HEK293 (cell line): ENCODE data around the gene LYZL1.
"Not testable (repeated sequence)": the region's sequence is repeated elsewhere in the genome, so short reads cannot be mapped to it uniquely, and the experiment has no call there.

ENCODE experiments used
- CTCF ChIA-PET: fragments of 350-600 bp; formaldehyde crosslinking; extraction: SDS; loops from one replicate; lab custom pipeline; 2021; ENCODE audit warnings: antibody characterized with exemption; lab: Yijun Ruan, JAX
- POLR2A ChIA-PET: fragments of 300-600 bp; formaldehyde crosslinking; extraction: SDS; loops from one replicate; lab custom pipeline; 2020; ENCODE audit warnings: antibody characterized with exemption, inconsistent platforms; lab: Yijun Ruan, JAX
- H3K27ac ChIP-seq: fragments of 200-500 bp; sonication (Bioruptor generic); 2 replicates; pipeline ENCODE4 v1.5.1; 2014; ENCODE audit warnings: low read depth, low read length, control low read depth, inconsistent platforms; ENCODE audit errors: extremely low read depth
- H3K36me3 ChIP-seq, 2 experiments: fragments of 200-500 bp in 1 of 2; sonication (Bioruptor generic) in 1 of 2; 1 replicate in 1 of 2; 2 replicates in 1 of 2; pipeline ENCODE4 v1.5.1; 2014 to 2017; ENCODE audit warnings: inconsistent platforms in 2 of 2, low read length in 2 of 2; ENCODE audit not compliant: control insufficient read depth in 2 of 2, insufficient read depth in 1 of 2
- H3K4me1 ChIP-seq: fragments of 200-500 bp; sonication (Bioruptor generic); 2 replicates; pipeline ENCODE4 v1.5.1; 2014; ENCODE audit warnings: mild to moderate bottlenecking, low read length, inconsistent platforms; ENCODE audit not compliant: control insufficient read depth, insufficient read depth
- H3K4me3 ChIP-seq: 2 replicates; pipeline ENCODE4 v1.5.1; 2011; ENCODE audit warnings: low read depth, mild to moderate bottlenecking, control low read depth, low read length, moderate library complexity
- H3K9me3 ChIP-seq: fragments of 200-500 bp; sonication (Bioruptor generic); 2 replicates; pipeline ENCODE4 v1.5.1; 2014; ENCODE audit warnings: low read depth, low read length, inconsistent platforms; ENCODE audit not compliant: control insufficient read depth, insufficient read depth
- SCRT2 ChIP-seq: fragments of 450-650 bp; formaldehyde crosslinking; IDR thresholded peaks from 2 replicates; pipeline ENCODE4 v1.5.1; 2016; ENCODE audit warnings: missing biosample characterization, missing genetic modification characterization
- ZBTB48 ChIP-seq: fragments of 450-650 bp; formaldehyde crosslinking; IDR thresholded peaks from 2 replicates; pipeline ENCODE4 v1.5.1; 2016; ENCODE audit warnings: missing biosample characterization, missing genetic modification characterization
- ZIC2 ChIP-seq: fragments of 450-650 bp; formaldehyde crosslinking; IDR thresholded peaks from 2 replicates; pipeline ENCODE4 v1.5.1; 2016; ENCODE audit warnings: missing biosample characterization, missing genetic modification characterization
- ZNF121 ChIP-seq: fragments of 450-650 bp; formaldehyde crosslinking; IDR thresholded peaks from 2 replicates; pipeline ENCODE4 v1.5.1; 2016; ENCODE audit warnings: missing biosample characterization, missing genetic modification characterization
- ZNF146 ChIP-seq: fragments of 450-650 bp; formaldehyde crosslinking; IDR thresholded peaks from 2 replicates; pipeline ENCODE4 v1.5.1; 2016; ENCODE audit warnings: missing biosample characterization, missing genetic modification characterization
- ZNF624 ChIP-seq: fragments of 450-650 bp; formaldehyde crosslinking; IDR thresholded peaks from 2 replicates; pipeline ENCODE4 v1.5.1; 2017; ENCODE audit warnings: missing biosample characterization, missing genetic modification characterization
- ZNF654 ChIP-seq: fragments of 450-650 bp; formaldehyde crosslinking; IDR thresholded peaks from 2 replicates; pipeline ENCODE4 v1.5.1; 2016; ENCODE audit warnings: low read depth, missing biosample characterization, missing genetic modification characterization
- TF ChIP-seq, protein P1 (sequence below): fragments of 450-650 bp; formaldehyde crosslinking; conservative IDR thresholded peaks from 2 replicates; pipeline ENCODE4 v1.5.1; 2016; ENCODE audit warnings: low read depth, missing biosample characterization, missing genetic modification characterization
- TF ChIP-seq, protein P2 (sequence below): fragments of 450-650 bp; IDR thresholded peaks from 2 replicates; pipeline ENCODE4 v1.5.1; 2018; ENCODE audit warnings: missing biosample characterization, mild to moderate bottlenecking, missing genetic modification characterization
- TF ChIP-seq, protein P3 (sequence below): fragments of 450-650 bp; formaldehyde crosslinking; IDR thresholded peaks from 2 replicates; pipeline ENCODE4 v1.5.1; 2016; ENCODE audit warnings: missing biosample characterization, missing genetic modification characterization

Gene LYZL1

DNA sequence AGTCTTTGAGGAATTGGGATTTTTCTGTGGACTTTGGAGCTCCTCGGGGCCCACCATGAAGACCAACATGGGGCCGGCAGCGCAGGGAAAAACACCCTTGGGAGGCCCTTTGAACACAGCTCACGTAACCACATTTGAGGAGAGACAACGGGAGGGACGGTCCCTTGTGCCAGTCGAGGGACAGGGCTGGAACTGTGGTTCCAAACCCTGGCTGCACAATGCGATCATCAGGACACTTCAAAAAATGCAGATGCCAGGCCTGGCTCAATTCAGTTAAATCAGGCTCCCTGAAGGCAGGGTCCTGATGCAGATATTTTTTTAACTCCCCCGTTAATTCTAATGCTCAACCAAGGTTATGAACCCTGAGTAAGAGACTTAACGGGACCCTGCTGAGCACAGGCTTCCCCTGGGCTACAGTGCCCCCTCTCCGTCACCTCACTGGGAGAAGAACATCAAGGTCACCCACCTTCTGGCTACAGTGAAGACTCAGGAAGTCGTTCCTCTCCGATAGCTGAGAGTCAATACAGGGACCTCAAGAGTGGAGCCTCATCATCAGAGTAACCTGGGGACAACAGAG is 30.4 kb downstream of the LYZL1 start:
- peaks cover 9% of the 10 kb centered on the region for H3K4me1 ChIP-seq
- POLR2A ChIA-PET, result no interaction called here
- TF ChIP-seq, protein P1, sequence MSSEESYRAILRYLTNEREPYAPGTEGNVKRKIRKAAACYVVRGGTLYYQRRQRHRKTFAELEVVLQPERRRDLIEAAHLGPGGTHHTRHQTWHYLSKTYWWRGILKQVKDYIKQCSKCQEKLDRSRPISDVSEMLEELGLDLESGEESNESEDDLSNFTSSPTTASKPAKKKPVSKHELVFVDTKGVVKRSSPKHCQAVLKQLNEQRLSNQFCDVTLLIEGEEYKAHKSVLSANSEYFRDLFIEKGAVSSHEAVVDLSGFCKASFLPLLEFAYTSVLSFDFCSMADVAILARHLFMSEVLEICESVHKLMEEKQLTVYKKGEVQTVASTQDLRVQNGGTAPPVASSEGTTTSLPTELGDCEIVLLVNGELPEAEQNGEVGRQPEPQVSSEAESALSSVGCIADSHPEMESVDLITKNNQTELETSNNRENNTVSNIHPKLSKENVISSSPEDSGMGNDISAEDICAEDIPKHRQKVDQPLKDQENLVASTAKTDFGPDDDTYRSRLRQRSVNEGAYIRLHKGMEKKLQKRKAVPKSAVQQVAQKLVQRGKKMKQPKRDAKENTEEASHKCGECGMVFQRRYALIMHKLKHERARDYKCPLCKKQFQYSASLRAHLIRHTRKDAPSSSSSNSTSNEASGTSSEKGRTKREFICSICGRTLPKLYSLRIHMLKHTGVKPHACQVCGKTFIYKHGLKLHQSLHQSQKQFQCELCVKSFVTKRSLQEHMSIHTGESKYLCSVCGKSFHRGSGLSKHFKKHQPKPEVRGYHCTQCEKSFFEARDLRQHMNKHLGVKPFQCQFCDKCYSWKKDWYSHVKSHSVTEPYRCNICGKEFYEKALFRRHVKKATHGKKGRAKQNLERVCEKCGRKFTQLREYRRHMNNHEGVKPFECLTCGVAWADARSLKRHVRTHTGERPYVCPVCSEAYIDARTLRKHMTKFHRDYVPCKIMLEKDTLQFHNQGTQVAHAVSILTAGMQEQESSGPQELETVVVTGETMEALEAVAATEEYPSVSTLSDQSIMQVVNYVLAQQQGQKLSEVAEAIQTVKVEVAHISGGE (tag by site-specific recombination), result no peak
- TF ChIP-seq ZNF624, result no peak
- TF ChIP-seq ZIC2 (tag by site-specific recombination), result 0 out of 2 replicates have a peak, but pooled peaks have one; percentile 12
- TF ChIP-seq ZBTB48 (tag by site-specific recombination), result peak; percentile 55; the same call in 1 of the 2 replicates
- H3K9me3 ChIP-seq, result no peaks in the 10 kb centered on the region
- CTCF ChIA-PET, result interaction anchor here (3.1 kb wide), 1 partner anchor 14 kb away, joined by 11 read pairs; no protein-coding TSS in a partner anchor
- H3K27ac ChIP-seq, result no peak overlapping the region; the same call in 1 of the 2 replicates
- H3K4me3 ChIP-seq, result no peak overlapping the region
- H3K36me3 ChIP-seq, result no peaks in the 10 kb centered on the region

DNA sequence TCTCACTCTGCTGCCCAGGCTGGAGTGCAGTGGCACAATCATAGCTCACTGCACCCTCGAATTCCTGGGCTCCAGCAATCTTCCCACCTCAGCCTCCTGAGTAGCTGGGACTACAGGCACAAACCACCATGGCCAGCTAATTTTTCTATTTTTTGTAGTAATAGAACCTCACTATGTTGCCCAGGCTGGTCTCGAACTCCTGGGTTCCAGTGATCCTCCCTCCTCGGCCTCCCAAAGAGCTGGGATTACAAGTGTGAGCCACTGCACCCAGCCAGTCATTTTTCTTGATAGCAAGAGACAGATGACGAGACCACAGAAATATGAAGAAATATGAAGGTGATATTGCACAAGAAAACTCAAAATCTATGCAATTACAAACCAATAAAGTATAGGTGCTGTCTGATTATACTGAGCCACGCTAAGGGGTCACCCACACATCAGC is 31.8 kb downstream of the LYZL1 start:
- POLR2A ChIA-PET, H3K36me3 ChIP-seq, H3K4me3 ChIP-seq, H3K9me3 ChIP-seq, CTCF ChIA-PET, H3K27ac ChIP-seq, H3K4me1 ChIP-seq: not testable (repeated sequence)
- TF ChIP-seq ZNF121 (tag by site-specific recombination), result peak; percentile 61; the same call in 1 of the 2 replicates

DNA sequence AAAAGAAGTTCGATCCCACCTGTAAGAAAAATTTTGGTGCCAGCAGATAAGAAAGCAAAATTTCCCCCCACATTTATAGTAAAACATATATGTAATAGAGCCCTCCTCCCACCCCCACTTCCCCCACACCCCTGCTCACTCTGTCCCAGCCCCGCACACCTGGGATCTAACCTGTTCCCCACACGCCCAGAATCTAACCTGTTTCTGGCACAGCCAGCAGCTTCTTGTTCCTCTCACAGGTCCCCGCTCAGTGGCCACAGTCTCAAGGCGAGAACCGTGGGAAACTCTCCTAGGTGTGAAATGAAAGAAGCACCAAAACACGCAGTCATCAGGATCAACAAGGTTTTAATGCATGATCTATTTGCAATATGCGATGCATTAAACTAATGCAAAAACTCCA is 32.8 kb downstream of the LYZL1 start:
- H3K27ac ChIP-seq, result no peak overlapping the region
- H3K4me1 ChIP-seq, result peaks cover 9% of the 10 kb centered on the region
- H3K9me3 ChIP-seq, result no peaks in the 10 kb centered on the region
- H3K36me3 ChIP-seq, result no peaks in the 10 kb centered on the region
- POLR2A ChIA-PET, result no interaction called here
- CTCF ChIA-PET, result interaction anchor here (0.5 kb wide), 1 partner anchor 71 kb away, joined by 3 read pairs; no protein-coding TSS in a partner anchor
- no peak overlapping the region for H3K4me3 ChIP-seq
- TF ChIP-seq ZNF146 (tag by site-specific recombination) (no peak), SCRT2 (tag by site-specific recombination) (no peak), ZNF654 (tag by site-specific recombination) (no peak)
- TF ChIP-seq, protein P2, sequence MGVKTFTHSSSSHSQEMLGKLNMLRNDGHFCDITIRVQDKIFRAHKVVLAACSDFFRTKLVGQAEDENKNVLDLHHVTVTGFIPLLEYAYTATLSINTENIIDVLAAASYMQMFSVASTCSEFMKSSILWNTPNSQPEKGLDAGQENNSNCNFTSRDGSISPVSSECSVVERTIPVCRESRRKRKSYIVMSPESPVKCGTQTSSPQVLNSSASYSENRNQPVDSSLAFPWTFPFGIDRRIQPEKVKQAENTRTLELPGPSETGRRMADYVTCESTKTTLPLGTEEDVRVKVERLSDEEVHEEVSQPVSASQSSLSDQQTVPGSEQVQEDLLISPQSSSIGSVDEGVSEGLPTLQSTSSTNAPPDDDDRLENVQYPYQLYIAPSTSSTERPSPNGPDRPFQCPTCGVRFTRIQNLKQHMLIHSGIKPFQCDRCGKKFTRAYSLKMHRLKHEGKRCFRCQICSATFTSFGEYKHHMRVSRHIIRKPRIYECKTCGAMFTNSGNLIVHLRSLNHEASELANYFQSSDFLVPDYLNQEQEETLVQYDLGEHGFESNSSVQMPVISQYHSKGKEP (tag by site-specific recombination), result 0 out of 2 replicates have a peak, but pooled peaks have one; percentile 20
- TF ChIP-seq, protein P3, sequence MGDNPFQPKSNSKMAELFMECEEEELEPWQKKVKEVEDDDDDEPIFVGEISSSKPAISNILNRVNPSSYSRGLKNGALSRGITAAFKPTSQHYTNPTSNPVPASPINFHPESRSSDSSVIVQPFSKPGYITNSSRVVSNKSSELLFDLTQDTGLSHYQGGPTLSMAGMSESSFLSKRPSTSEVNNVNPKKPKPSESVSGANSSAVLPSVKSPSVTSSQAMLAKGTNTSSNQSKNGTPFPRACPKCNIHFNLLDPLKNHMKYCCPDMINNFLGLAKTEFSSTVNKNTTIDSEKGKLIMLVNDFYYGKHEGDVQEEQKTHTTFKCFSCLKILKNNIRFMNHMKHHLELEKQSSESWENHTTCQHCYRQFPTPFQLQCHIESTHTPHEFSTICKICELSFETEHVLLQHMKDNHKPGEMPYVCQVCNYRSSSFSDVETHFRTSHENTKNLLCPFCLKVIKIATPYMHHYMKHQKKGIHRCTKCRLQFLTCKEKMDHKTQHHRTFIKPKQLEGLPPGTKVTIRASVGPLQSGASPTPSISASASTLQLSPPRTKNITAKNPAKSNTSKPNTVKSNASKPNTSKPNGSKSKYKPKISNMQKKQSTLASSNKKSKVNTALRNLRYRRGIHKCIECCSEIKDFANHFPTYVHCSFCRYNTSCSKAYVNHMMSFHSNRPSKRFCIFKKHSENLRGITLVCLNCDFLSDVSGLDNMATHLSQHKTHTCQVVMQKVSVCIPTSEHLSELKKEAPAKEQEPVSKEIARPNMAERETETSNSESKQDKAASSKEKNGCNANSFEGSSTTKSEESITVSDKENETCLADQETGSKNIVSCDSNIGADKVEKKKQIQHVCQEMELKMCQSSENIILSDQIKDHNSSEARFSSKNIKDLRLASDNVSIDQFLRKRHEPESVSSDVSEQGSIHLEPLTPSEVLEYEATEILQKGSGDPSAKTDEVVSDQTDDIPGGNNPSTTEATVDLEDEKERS (tag by site-specific recombination), result no peak
